Panc1 (cell line): ENCODE results near the gene PAGE4. TPM values are rescaled to one million over a fixed set of nuclear protein-coding genes. Genes with fewer than 3 reads are reported as not detected.

Experiments
- ATAC-seq: fragments of 200-7000 bp; cut with Tn5 transposase; 2 replicates; pipeline ENCODE4 v1.9.1; 2020; ENCODE audit warnings: mild to moderate bottlenecking, moderate library complexity
- BruUV-seq: library from RNA; stranded (reverse); fragments of 400-500 nt; replicated peaks from 2 replicates; lab custom pipeline; 2021; lab: Mats Ljungman, UMichigan
- CTCF ChIA-PET: fragments of 300-600 bp; sonication (Branson Sonifier 250); formaldehyde crosslinking; loops from one replicate; lab custom pipeline; 2022; ENCODE audit warnings: antibody characterized with exemption; lab: Charles Lee
- POLR2A ChIA-PET: fragments of 300-600 bp; sonication (Branson Sonifier 250); formaldehyde crosslinking; loops from one replicate; lab custom pipeline; 2022; ENCODE audit warnings: antibody characterized with exemption; lab: Charles Lee
- DNase-seq: peaks from one replicate; pipeline ENCODE4 v3.0.0-alpha.2; 2010; ENCODE audit warnings: low read depth, low spot score
- H3K27ac ChIP-seq: 2 replicates; pipeline ENCODE4 v1.5.1; 2011; ENCODE audit warnings: mild to moderate bottlenecking, low read length, inconsistent platforms
- H3K27me3 ChIP-seq: fragments of 200-500 bp; sonication (Bioruptor generic); 2 replicates; pipeline ENCODE4 v1.6.0; 2014; ENCODE audit warnings: low read length, inconsistent platforms; ENCODE audit not compliant: control insufficient read depth, insufficient read depth
- H3K36me3 ChIP-seq: fragments of 200-500 bp; sonication (Bioruptor generic); 2 replicates; pipeline ENCODE4 v1.5.1; 2014; ENCODE audit warnings: inconsistent platforms, mild to moderate bottlenecking, low read length, moderate library complexity; ENCODE audit not compliant: control insufficient read depth, insufficient read depth
- H3K4me1 ChIP-seq: 2 replicates; pipeline ENCODE4 v1.5.1; 2011; ENCODE audit warnings: inconsistent platforms, mild to moderate bottlenecking, low read length, moderate library complexity; ENCODE audit not compliant: control insufficient read depth, insufficient read depth
- H3K4me3 ChIP-seq, 2 experiments: 2 replicates each; pipeline ENCODE4 v1.5.1; 2011 to 2012; ENCODE audit warnings: low read depth in 2 of 2, low read length in 2 of 2, mild to moderate bottlenecking in 2 of 2, inconsistent platforms in 1 of 2, moderate library complexity in 1 of 2
- H3K9me3 ChIP-seq: fragments of 200-500 bp; sonication (Bioruptor generic); 2 replicates; pipeline ENCODE4 v1.5.1; 2014; ENCODE audit warnings: low read depth, mild to moderate bottlenecking, inconsistent platforms, low read length, moderate library complexity; ENCODE audit not compliant: control insufficient read depth, insufficient read depth
- CTCF ChIP-seq: fragments of 450-650 bp; IDR thresholded peaks from 2 replicates; pipeline ENCODE4 v1.5.1; 2017; ENCODE audit warnings: mild to moderate bottlenecking
- POLR2AphosphoS5 ChIP-seq: IDR thresholded peaks from 2 replicates; pipeline ENCODE4 v1.6.1; 2012; ENCODE audit warnings: mild to moderate bottlenecking, low read depth, low read length, moderate library complexity
- REST ChIP-seq, 2 experiments: IDR thresholded peaks; 2 replicates each; pipeline ENCODE4 v1.6.1; 2011 to 2012; ENCODE audit warnings: low read depth in 2 of 2, control low read depth in 1 of 2, low read length in 1 of 2, mild to moderate bottlenecking in 1 of 2, moderate library complexity in 1 of 2; ENCODE audit not compliant: insufficient read depth in 1 of 2
- SIN3A ChIP-seq: IDR thresholded peaks from 2 replicates; pipeline ENCODE4 v1.6.1; 2012; ENCODE audit warnings: low read depth, mild to moderate bottlenecking, low read length, moderate library complexity, borderline replicate concordance; ENCODE audit not compliant: insufficient read depth
- TCF7L2 ChIP-seq: IDR thresholded peaks from 2 replicates; pipeline ENCODE4 v1.6.1; 2011; ENCODE audit warnings: mild to moderate bottlenecking, low read depth, low read length, inconsistent platforms
- in situ Hi-C: cut with HindIII; loops from 2 replicates; pipeline ENCODE4 v1.10.0; 2016; ENCODE audit warnings: low sequenced_read_pairs, low pct_unique_long_range_greater_than_20kb
- intact Hi-C: fragments of 100-400 bp; cut with micrococcal nuclease; formaldehyde crosslinking; loops from one replicate; pipeline ENCODE4 v1.10.0; 2022; ENCODE audit not compliant: unreplicated experiment
- total RNA-seq: library from RNA; stranded (reverse); gene quantifications from one replicate; pipeline ENCODE4 v1.2.1, GENCODE V29; 2021; ENCODE audit not compliant: unreplicated experiment

Gene PAGE4
- total RNA-seq, 1 experiment from 2014 or later: not detected

- TF ChIP-seq REST (IDR thresholded peaks at IDR 0.05; ENCODE audit: insufficient read depth in 1 of 2, low read depth in 2 of 2, low read length in 1 of 2) (no peak), CTCF (peak; percentile 65), SIN3A (no peak), TCF7L2 (no peak), POLR2AphosphoS5 (no peak)
- Histone ChIP-seq H3K4me1 (no peaks in the 10 kb centered on the region), H3K36me3 (no peaks in the 10 kb centered on the region), H3K27ac (no peak overlapping the region), H3K9me3 (no peaks in the 10 kb centered on the region), H3K4me3 (no peak overlapping the region), H3K27me3 (no peaks in the 10 kb centered on the region)
- ATAC-seq (peak; percentile 77), DNase-seq (peak; percentile 12)
- intact Hi-C loops (no loop called here), in situ Hi-C loops (no loop called here)
- BruUV-seq: no TSS peak
- POLR2A ChIA-PET: no interaction called here
- CTCF ChIA-PET: interaction anchor here (0.6 kb wide), 1 partner anchor 77 kb away, joined by 4 read pairs; no protein-coding TSS in a partner anchor
These were observed 11.6 kb downstream of the PAGE4 start for GRCh38 chrX:49840679-49841078.

GRCh38 chrX:49842621-49843020 is 13.5 kb downstream of the PAGE4 start:
- Histone ChIP-seq H3K4me1 (no peaks in the 10 kb centered on the region), H3K27ac (no peak overlapping the region), H3K27me3 (no peaks in the 10 kb centered on the region; the same call in 1 of the 2 replicates), H3K36me3 (no peaks in the 10 kb centered on the region), H3K4me3 (no peak overlapping the region), H3K9me3 (no peaks in the 10 kb centered on the region)
- ATAC-seq (no peak), DNase-seq (no peak)
- ChIA-PET CTCF (no interaction called here), POLR2A (no interaction called here)
- no TSS peak for BruUV-seq
- no peak; the same call in 1 of the 2 replicates for TF ChIP-seq CTCF
- no peak for TF ChIP-seq REST (IDR thresholded peaks at IDR 0.05; ENCODE audit: insufficient read depth in 1 of 2, low read depth in 2 of 2, low read length in 1 of 2)
- no peak for TF ChIP-seq SIN3A
- no peak for TF ChIP-seq TCF7L2
- TF ChIP-seq POLR2AphosphoS5: no peak
- in situ Hi-C loops: no loop called here
- intact Hi-C loops: no loop called here
